ENCODE data around the gene CD47.
A peak's percentile ranks its signal among the peaks of the same experiment; 100 is the strongest.

CD47 gene

DNA sequence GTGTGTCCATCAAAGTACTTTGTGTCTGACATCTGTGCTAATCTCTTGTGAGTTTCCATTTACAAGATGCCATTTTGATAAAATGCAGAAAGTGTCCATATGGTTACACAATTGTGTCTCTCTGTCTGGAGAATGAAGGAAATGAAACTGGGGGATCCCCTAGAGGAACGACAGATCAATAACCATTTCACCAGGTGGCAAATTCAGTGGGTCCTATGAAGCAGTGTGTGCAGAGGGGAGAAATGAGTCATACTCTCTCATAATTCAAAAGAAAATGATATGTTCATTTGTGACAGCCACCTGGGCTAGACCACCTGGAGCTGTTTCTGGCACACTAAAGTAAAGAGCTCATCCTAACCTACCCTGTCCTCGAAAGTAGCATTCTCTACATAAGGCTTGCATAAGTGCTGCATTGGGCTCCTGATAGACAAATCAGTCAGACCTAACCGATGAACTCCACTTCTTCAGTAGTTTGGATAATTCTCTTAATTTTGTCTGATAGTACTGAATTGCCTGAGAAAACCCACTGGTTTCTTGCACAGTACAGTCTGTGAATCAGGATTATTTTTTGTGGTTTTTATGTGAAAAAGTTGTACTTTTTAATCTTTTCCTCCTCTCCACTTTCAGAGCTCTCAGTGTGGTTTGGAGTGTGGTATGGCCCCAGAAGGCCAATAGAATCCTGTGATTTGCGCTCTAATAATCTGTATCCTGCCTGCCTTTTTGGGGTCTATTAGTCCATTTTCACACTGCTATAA, 10.3 kb upstream of the CD47 start:
- Histone ChIP-seq H3K27ac (replicated peaks) (peak overlapping the region; percentile 95), H3K27me3 (ENCODE audit: insufficient read depth, poor library complexity, severe bottlenecking) (no peaks in the 10 kb centered on the region), H3K4me3 (replicated peaks; ENCODE audit: insufficient read depth, low read length) (no peak overlapping the region)
- no peak for DNase-seq (ENCODE audit: low read depth in 1 of 2, low spot score in 1 of 2)
- no peak for TF ChIP-seq GABPA (IDR thresholded peaks at IDR 0.05; ENCODE audit: low read depth)
- TF ChIP-seq POLR2AphosphoS5 (IDR thresholded peaks at IDR 0.05; ENCODE audit: low read depth): no peak
- TF ChIP-seq, protein P1, sequence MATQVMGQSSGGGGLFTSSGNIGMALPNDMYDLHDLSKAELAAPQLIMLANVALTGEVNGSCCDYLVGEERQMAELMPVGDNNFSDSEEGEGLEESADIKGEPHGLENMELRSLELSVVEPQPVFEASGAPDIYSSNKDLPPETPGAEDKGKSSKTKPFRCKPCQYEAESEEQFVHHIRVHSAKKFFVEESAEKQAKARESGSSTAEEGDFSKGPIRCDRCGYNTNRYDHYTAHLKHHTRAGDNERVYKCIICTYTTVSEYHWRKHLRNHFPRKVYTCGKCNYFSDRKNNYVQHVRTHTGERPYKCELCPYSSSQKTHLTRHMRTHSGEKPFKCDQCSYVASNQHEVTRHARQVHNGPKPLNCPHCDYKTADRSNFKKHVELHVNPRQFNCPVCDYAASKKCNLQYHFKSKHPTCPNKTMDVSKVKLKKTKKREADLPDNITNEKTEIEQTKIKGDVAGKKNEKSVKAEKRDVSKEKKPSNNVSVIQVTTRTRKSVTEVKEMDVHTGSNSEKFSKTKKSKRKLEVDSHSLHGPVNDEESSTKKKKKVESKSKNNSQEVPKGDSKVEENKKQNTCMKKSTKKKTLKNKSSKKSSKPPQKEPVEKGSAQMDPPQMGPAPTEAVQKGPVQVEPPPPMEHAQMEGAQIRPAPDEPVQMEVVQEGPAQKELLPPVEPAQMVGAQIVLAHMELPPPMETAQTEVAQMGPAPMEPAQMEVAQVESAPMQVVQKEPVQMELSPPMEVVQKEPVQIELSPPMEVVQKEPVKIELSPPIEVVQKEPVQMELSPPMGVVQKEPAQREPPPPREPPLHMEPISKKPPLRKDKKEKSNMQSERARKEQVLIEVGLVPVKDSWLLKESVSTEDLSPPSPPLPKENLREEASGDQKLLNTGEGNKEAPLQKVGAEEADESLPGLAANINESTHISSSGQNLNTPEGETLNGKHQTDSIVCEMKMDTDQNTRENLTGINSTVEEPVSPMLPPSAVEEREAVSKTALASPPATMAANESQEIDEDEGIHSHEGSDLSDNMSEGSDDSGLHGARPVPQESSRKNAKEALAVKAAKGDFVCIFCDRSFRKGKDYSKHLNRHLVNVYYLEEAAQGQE (IDR thresholded peaks at IDR 0.05; ENCODE audit: insufficient replicate concordance, low read depth): no peak
- no peak for TF ChIP-seq SPI1 (IDR thresholded peaks at IDR 0.05; ENCODE audit: borderline replicate concordance, low read depth)
- TF ChIP-seq, protein P2, sequence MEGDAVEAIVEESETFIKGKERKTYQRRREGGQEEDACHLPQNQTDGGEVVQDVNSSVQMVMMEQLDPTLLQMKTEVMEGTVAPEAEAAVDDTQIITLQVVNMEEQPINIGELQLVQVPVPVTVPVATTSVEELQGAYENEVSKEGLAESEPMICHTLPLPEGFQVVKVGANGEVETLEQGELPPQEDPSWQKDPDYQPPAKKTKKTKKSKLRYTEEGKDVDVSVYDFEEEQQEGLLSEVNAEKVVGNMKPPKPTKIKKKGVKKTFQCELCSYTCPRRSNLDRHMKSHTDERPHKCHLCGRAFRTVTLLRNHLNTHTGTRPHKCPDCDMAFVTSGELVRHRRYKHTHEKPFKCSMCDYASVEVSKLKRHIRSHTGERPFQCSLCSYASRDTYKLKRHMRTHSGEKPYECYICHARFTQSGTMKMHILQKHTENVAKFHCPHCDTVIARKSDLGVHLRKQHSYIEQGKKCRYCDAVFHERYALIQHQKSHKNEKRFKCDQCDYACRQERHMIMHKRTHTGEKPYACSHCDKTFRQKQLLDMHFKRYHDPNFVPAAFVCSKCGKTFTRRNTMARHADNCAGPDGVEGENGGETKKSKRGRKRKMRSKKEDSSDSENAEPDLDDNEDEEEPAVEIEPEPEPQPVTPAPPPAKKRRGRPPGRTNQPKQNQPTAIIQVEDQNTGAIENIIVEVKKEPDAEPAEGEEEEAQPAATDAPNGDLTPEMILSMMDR (IDR thresholded peaks at IDR 0.05; ENCODE audit: insufficient read depth, low read length): no peak

DNA sequence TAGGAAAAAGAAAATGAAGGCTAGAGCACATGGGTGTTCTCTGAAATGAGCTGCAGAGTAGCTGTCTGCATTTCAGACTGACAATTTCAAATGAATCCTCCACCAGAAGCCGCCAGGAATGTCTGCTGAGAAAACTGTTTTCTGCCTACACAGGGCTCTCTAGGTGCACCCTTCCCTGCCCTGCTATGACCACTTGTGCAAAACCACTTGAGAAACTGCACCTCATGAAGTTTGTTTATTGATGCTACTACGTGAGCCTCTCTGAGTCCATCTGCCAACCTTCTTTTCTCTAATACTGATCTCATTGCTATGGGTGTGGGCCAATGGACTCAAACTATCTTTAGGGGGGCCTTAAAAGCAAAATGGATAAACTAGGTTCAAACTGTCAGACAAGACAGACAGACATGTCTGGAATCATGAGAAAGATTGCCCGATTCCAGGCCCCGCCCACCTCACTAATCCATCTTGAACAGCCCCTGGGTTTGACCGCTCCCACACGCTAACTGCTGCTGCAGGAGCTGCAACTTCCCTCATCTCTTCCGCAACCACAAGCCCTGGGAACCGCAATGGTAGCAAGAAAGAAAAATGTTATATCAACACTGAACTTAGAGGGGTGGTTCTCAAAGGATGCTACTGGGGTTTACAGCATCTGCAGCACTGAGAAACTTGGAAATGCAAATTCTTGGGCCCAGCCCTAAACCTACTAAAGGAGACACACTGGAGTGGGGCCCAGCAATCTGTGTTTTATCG, 9.0 kb upstream of the CD47 start:
- TF ChIP-seq, protein P2 (IDR thresholded peaks at IDR 0.05; ENCODE audit: insufficient read depth, low read length): no peak
- TF ChIP-seq POLR2AphosphoS5 (IDR thresholded peaks at IDR 0.05; ENCODE audit: low read depth): peak; percentile 94
- TF ChIP-seq SPI1 (IDR thresholded peaks at IDR 0.05; ENCODE audit: borderline replicate concordance, low read depth): peak; percentile 33; the same call in 1 of the 2 replicates
- peak overlapping the region; percentile 95 for H3K27ac ChIP-seq (replicated peaks)
- peak; percentile 86 to 99 for DNase-seq (ENCODE audit: low read depth in 1 of 2, low spot score in 1 of 2)
- no peaks in the 10 kb centered on the region for H3K27me3 ChIP-seq (ENCODE audit: insufficient read depth, poor library complexity, severe bottlenecking)
- H3K4me3 ChIP-seq (replicated peaks; ENCODE audit: insufficient read depth, low read length): no peak overlapping the region

DNA sequence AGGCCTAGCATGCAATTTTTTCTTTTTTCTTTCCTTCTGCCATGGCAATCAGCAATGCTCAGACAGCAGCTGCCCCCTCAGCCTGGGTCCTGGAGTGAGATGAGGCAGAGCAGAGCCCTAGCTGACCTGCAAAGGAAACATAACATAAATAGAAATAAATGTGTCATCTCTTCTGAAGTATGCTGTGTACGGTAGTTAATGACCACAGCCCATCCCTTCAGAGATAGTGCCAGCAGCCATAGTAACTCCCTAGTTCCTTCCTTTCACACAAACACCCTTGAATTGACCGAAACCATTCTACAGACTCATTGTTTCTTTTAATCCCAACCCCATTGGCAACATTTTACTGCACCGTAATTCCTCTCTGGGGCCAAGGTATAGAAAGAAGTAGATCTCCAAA, 8.4 kb upstream of the CD47 start:
- Histone ChIP-seq H3K4me3 (replicated peaks; ENCODE audit: insufficient read depth, low read length) (no peak overlapping the region; the same call in 1 of the 2 replicates), H3K27ac (replicated peaks) (peak overlapping the region; percentile 95), H3K27me3 (ENCODE audit: insufficient read depth, poor library complexity, severe bottlenecking) (no peaks in the 10 kb centered on the region)
- no peak for DNase-seq (ENCODE audit: low read depth in 1 of 2, low spot score in 1 of 2)
- TF ChIP-seq POLR2AphosphoS5 (IDR thresholded peaks at IDR 0.05; ENCODE audit: low read depth) (no peak), SPI1 (IDR thresholded peaks at IDR 0.05; ENCODE audit: borderline replicate concordance, low read depth) (no peak), GABPA (IDR thresholded peaks at IDR 0.05; ENCODE audit: low read depth) (no peak)
- TF ChIP-seq, protein P1 (IDR thresholded peaks at IDR 0.05; ENCODE audit: insufficient replicate concordance, low read depth): no peak
- TF ChIP-seq, protein P2 (IDR thresholded peaks at IDR 0.05; ENCODE audit: insufficient read depth, low read length): no peak

Data from HL-60 (cell line).